Measurements from ENCODE around the gene CCDC177. TPM values are rescaled to one million over a fixed set of nuclear protein-coding genes. Genes with fewer than 3 reads are reported as not detected.
A peak's percentile ranks its signal among the peaks of the same experiment; 100 is the strongest.

CCDC177 gene
- polyA plus RNA-seq, 3 donors: not detected

DNA sequence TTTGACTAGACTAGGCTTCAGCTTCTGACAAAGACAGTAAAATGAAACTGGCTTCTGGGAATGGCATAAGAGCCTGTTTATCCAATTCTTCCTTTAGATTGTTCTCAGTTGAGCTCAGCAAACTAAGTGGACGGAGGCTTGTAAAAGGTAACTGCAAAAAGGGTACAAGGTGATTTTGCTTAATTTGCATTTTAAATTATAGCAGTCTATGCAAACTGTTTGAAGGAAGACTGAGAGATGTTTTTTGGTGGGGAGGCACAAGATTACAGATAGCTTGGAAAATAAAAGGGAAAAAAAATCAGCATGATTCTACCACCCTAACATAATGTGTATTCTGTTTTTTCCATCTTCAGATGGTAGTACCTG is 41.7 kb upstream of the CCDC177 start:
- intact Hi-C loops (cut with micrococcal nuclease): loop anchor here in 1 of 2 donors (5.0 kb wide), 1 partner anchor 86 kb away; no protein-coding TSS in a partner anchor

More for the DNA sequence above, 41.7 kb upstream of the CCDC177 start:
- Histone ChIP-seq H2AFZ (ENCODE audit: insufficient read depth, low read depth, low read length, poor library complexity, severe bottlenecking) (no peak overlapping the region), H3K4me1 (ENCODE audit: control insufficient read depth in 1 of 2, insufficient read depth in 2 of 2, low read length in 2 of 2) (peaks cover 91 to 94% of the 10 kb centered on the region in 2 donors), H3K9me3 (replicated peaks in 1 of 2; ENCODE audit: control insufficient read depth in 1 of 2, insufficient read depth in 1 of 2, low read length in 2 of 2) (no peaks in the 10 kb centered on the region), H3K27me3 (ENCODE audit: control insufficient read depth in 2 of 2, insufficient read depth in 2 of 2, low read length in 2 of 2) (no peaks in the 10 kb centered on the region), H3K4me2 (replicated peaks; ENCODE audit: extremely low read depth, low read length, poor library complexity, severe bottlenecking) (peak overlapping the region; percentile 77), H3K79me2 (ENCODE audit: insufficient read depth, low read length) (peaks cover 87% of the 10 kb centered on the region), H3K27ac (ENCODE audit: low read depth in 1 of 2, low read length in 2 of 2) (peak overlapping the region; percentile 86 to 96), H4K20me1 (ENCODE audit: insufficient read depth, low read length) (peaks cover 90% of the 10 kb centered on the region), H3K36me3 (replicated peaks in 1 of 2; ENCODE audit: control insufficient read depth in 1 of 2, insufficient read depth in 2 of 2, low read length in 2 of 2) (no peaks in the 10 kb centered on the region), H3K4me3 (replicated peaks in 1 of 3; ENCODE audit: low read depth in 2 of 3, low read length in 3 of 3) (peak overlapping the region in 2 of 3 experiments; percentile 29 to 91), H3K9ac (ENCODE audit: insufficient read depth, low read length, poor library complexity, severe bottlenecking) (peak overlapping the region; percentile 62)
- peaks cover 26 to 33% of the 10 kb centered on the region in 2 donors for H3K36me3 Mint-ChIP-seq
- DNase-seq: no peak
- WGBS (ENCODE audit: insufficient coverage): no CpG with 5 or more reads among the region's 1 CpG
- peaks cover 0 to 1% (median 0%) of the 10 kb centered on the region in 3 donors for H3K27me3 Mint-ChIP-seq (ENCODE audit: low read depth in 3 of 3)
- peak overlapping the region; percentile 98 to 100 (median 100) for H3K27ac Mint-ChIP-seq
- H3K4me3 Mint-ChIP-seq: peak overlapping the region; percentile 31 to 92
- no peak for TF ChIP-seq CTCF (IDR thresholded peaks at IDR 0.05)
- peaks cover 91% of the 10 kb centered on the region for H3K4me1 Mint-ChIP-seq
- H3K9me3 Mint-ChIP-seq: no peaks in the 10 kb centered on the region
